Mucosa of stomach (tissue), 1 donor: ENCODE measurements around the gene ZNF618.

ENCODE experiments used
- H3K27me3 ChIP-seq: one replicate; pipeline ENCODE4 v1.7.0; 2013; ENCODE audit warnings: mild to moderate bottlenecking, low read length; ENCODE audit not compliant: control insufficient read depth, insufficient read depth
- H3K36me3 ChIP-seq: one replicate; pipeline ENCODE4 v1.7.0; 2013; ENCODE audit warnings: low read length; ENCODE audit not compliant: control insufficient read depth, insufficient read depth
- H3K4me1 ChIP-seq: one replicate; pipeline ENCODE4 v1.7.0; 2013; ENCODE audit warnings: mild to moderate bottlenecking, low read length; ENCODE audit not compliant: control insufficient read depth, insufficient read depth
- H3K4me3 ChIP-seq: one replicate; pipeline ENCODE4 v1.7.0; 2013; ENCODE audit warnings: low read length
- H3K9ac ChIP-seq: one replicate; pipeline ENCODE4 v1.7.0; 2013; ENCODE audit warnings: mild to moderate bottlenecking, low read length, moderate library complexity
- H3K9me3 ChIP-seq: one replicate; pipeline ENCODE4 v1.7.0; 2013; ENCODE audit warnings: mild to moderate bottlenecking, low read length, moderate library complexity; ENCODE audit not compliant: control insufficient read depth
- donor health status: Pancreatic carcinoma.

The ZNF618 gene

GRCh38 chr9:113989017-113989713 is 113.1 kb downstream of the ZNF618 start:
- H3K9ac ChIP-seq: no peak overlapping the region
- peaks cover 8% of the 10 kb centered on the region for H3K36me3 ChIP-seq
- peaks cover 33% of the 10 kb centered on the region for H3K4me1 ChIP-seq
- no peak overlapping the region for H3K4me3 ChIP-seq
- H3K9me3 ChIP-seq: no peaks in the 10 kb centered on the region
- no peaks in the 10 kb centered on the region for H3K27me3 ChIP-seq

GRCh38 chr9:113989714-113990569 is 113.8 kb downstream of the ZNF618 start:
- Histone ChIP-seq H3K36me3 (peaks cover 8% of the 10 kb centered on the region), H3K27me3 (no peaks in the 10 kb centered on the region), H3K9me3 (no peaks in the 10 kb centered on the region), H3K4me3 (no peak overlapping the region), H3K4me1 (peaks cover 39% of the 10 kb centered on the region), H3K9ac (no peak overlapping the region)

GRCh38 chr9:113990570-113990907 is 114.4 kb downstream of the ZNF618 start:
- Histone ChIP-seq H3K27me3 (no peaks in the 10 kb centered on the region), H3K4me1 (peaks cover 39% of the 10 kb centered on the region), H3K9ac (no peak overlapping the region), H3K9me3 (no peaks in the 10 kb centered on the region), H3K4me3 (no peak overlapping the region), H3K36me3 (peaks cover 8% of the 10 kb centered on the region)

- H3K9me3 ChIP-seq: no peaks in the 10 kb centered on the region
- H3K4me1 ChIP-seq: peaks cover 39% of the 10 kb centered on the region
- H3K4me3 ChIP-seq: no peak overlapping the region
- H3K36me3 ChIP-seq: peaks cover 8% of the 10 kb centered on the region
- no peak overlapping the region for H3K9ac ChIP-seq
- H3K27me3 ChIP-seq: no peaks in the 10 kb centered on the region
Observed at GRCh38 chr9:113990975-113991471, 114.9 kb downstream of the ZNF618 start.

- Histone ChIP-seq H3K4me3 (no peak overlapping the region), H3K4me1 (peaks cover 39% of the 10 kb centered on the region), H3K9me3 (no peaks in the 10 kb centered on the region), H3K27me3 (no peaks in the 10 kb centered on the region), H3K9ac (no peak overlapping the region), H3K36me3 (peaks cover 8% of the 10 kb centered on the region)
Observed at GRCh38 chr9:113991714-113992113, 115.6 kb downstream of the ZNF618 start.

GRCh38 chr9:113992276-113992951 is 116.3 kb downstream of the ZNF618 start:
- no peak overlapping the region for H3K4me3 ChIP-seq
- peaks cover 39% of the 10 kb centered on the region for H3K4me1 ChIP-seq
- no peaks in the 10 kb centered on the region for H3K27me3 ChIP-seq
- no peaks in the 10 kb centered on the region for H3K9me3 ChIP-seq
- no peak overlapping the region for H3K9ac ChIP-seq
- H3K36me3 ChIP-seq: peaks cover 8% of the 10 kb centered on the region

- Histone ChIP-seq H3K9me3 (no peaks in the 10 kb centered on the region), H3K36me3 (peaks cover 8% of the 10 kb centered on the region), H3K4me1 (peaks cover 39% of the 10 kb centered on the region), H3K4me3 (no peak overlapping the region), H3K27me3 (no peaks in the 10 kb centered on the region), H3K9ac (no peak overlapping the region)
Observed at GRCh38 chr9:113992994-113993393, 116.9 kb downstream of the ZNF618 start.

GRCh38 chr9:113993838-113994540 is 117.9 kb downstream of the ZNF618 start:
- no peaks in the 10 kb centered on the region for H3K9me3 ChIP-seq
- H3K27me3 ChIP-seq: no peaks in the 10 kb centered on the region
- H3K9ac ChIP-seq: no peak overlapping the region
- peaks cover 39% of the 10 kb centered on the region for H3K4me1 ChIP-seq
- H3K36me3 ChIP-seq: peaks cover 8% of the 10 kb centered on the region
- no peak overlapping the region for H3K4me3 ChIP-seq

GRCh38 chr9:113995401-113995800 is 119.3 kb downstream of the ZNF618 start:
- peaks cover 34% of the 10 kb centered on the region for H3K4me1 ChIP-seq

GRCh38 chr9:113995963-113996362 is 119.9 kb downstream of the ZNF618 start:
- Histone ChIP-seq H3K27me3 (no peaks in the 10 kb centered on the region), H3K9me3 (no peaks in the 10 kb centered on the region), H3K36me3 (no peaks in the 10 kb centered on the region), H3K9ac (no peak overlapping the region), H3K4me1 (peaks cover 29% of the 10 kb centered on the region), H3K4me3 (no peak overlapping the region)

More at GRCh38 chr9:113995401-113995800, 119.3 kb downstream of the ZNF618 start:
- H3K9ac ChIP-seq: no peak overlapping the region
- H3K36me3 ChIP-seq: peaks cover 2% of the 10 kb centered on the region
- H3K4me3 ChIP-seq: no peak overlapping the region
- no peaks in the 10 kb centered on the region for H3K27me3 ChIP-seq
- H3K9me3 ChIP-seq: no peaks in the 10 kb centered on the region

GRCh38 chr9:113996531-113997001 is 120.5 kb downstream of the ZNF618 start:
- no peaks in the 10 kb centered on the region for H3K36me3 ChIP-seq
- H3K27me3 ChIP-seq: no peaks in the 10 kb centered on the region
- no peaks in the 10 kb centered on the region for H3K9me3 ChIP-seq
- H3K4me3 ChIP-seq: no peak overlapping the region
- H3K4me1 ChIP-seq: peaks cover 26% of the 10 kb centered on the region
- H3K9ac ChIP-seq: no peak overlapping the region
